Umbilical cord (tissue), 2 donors: Measurements from ENCODE around the gene RAC3. TPM values are rescaled to one million over a fixed set of nuclear protein-coding genes. Genes with fewer than 3 reads are reported as not detected.

Experiments used
- DNase-seq: peaks from one replicate; pipeline ENCODE4 v3.0.0-alpha.2; 2015; ENCODE audit warnings: low spot score
- total RNA-seq: library from RNA; depleted of rRNA; stranded (reverse); fragments of >200 nt; gene quantifications from one replicate; pipeline ENCODE4 v1.2.3, GENCODE V29; 2014; ENCODE audit warnings: low replicate concordance; ENCODE audit not compliant: insufficient read depth

The RAC3 gene
- total RNA-seq, 1 donor from 2014 or later, result 8.7 TPM

- no peak for DNase-seq
Measured at GRCh38 chr17:82055023-82055964, 23.8 kb downstream of the RAC3 start.

- DNase-seq, result no peak
Measured at GRCh38 chr17:82055965-82056728, 24.7 kb downstream of the RAC3 start.

- no peak for DNase-seq
Measured at GRCh38 chr17:82056729-82057621, 25.5 kb downstream of the RAC3 start.

- DNase-seq, result no peak
Measured at GRCh38 chr17:82058230-82058854, 26.9 kb downstream of the RAC3 start.

DNA sequence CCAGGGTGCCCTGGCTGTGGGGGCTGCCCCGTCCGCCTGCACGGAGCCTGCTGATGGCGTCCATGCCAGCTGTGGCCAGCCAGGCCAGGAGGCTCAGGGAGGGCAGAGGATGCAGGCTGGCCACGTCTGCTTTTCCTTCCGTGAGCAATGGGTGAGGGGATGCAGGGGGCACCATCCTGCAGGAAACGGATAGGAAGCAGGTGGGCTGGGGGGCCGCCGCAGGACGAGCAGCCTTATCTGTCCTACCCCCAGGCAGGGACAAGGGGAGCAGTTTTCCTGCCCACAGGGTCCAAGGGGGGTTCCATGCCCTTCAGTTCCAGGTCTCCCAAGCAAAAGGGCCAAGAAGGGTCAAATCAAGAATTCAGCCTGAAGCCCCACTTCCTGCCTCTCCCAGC, 27.4 kb downstream of the RAC3 start:
- no peak for DNase-seq

GRCh38 chr17:82059272-82060000, 28.0 kb downstream of the RAC3 start:
- no peak for DNase-seq

DNA sequence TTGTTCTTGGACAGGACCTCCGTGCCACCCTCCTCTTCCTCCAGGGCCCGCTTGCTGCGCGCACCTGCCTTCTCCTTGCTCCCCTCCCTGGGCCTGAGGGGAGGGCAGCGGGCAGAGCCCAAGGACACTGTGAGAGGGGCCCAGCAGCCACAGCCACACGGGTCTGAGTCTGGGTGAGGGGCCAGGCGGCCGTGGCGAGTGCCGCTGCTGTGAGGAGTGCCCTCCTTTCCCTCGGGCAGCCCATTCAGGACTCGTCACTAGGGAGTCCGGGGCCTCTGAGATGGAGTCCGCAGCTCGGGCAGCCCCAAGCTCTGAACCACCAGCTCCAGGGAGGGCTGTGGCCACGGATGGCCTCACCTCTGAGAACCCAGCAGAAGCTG, 28.5 kb downstream of the RAC3 start:
- DNase-seq, result no peak

DNA sequence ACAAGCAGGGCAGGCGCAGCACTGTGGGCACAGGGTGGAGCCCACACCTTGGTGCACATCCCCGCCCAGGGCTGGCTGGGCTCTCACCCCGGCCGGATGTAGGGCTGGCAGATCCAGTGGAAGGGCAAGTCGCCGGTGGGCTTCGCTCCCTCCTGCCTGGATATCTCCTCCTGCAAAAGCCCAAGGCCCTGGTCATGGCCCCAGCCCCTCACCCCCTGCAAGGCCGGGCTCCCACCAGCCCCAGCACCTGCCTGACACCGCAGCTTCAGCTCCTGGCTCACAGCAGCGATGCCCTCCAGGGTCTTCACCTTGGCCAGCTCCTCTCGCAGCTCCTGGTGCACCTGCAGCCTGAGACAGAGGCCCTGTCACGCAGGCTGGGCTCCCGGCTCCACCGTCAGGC, 29.1 kb downstream of the RAC3 start:
- DNase-seq, result no peak

DNA sequence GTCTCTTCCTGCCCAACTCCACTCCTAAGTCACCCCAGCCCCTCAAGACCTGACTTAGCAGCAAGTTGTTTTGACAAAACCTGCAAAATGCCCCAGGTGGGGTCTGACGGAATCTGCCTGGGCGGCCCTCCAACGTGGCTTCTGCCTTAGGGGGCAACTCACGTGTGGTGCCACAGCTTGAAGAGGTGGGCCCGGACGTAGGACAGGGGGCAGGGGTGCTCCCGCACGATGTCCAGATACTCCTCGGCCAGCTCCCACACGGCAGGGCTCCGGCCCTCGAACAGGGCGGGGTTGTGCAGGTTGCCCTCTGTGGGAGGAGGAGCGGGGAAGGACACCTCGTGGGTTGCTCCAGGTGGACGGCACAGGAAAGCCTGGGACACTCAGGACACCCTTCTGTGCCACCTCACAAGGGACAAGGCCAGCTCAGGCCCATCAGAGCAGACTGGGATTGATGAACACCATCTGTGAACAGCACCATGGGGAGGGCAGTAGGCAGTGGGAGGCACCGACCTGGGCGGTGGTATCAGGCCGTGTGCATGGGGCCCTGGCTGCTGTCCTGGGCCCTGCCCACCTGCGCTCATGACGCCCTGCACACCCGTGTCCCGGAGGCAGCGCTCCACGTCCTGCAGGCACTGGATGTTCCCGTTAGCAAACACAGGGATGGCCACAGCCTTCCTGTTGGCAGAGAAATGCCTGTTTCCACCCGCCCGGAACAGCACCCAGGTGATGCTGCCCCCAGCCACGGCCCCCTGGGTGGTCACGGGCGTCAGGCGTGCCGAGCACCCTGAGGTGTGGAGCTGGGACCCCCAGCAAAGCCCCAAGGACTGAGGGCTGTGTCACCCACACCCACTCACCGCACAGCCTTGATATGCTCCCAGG, 29.8 kb downstream of the RAC3 start:
- no peak for DNase-seq

DNA sequence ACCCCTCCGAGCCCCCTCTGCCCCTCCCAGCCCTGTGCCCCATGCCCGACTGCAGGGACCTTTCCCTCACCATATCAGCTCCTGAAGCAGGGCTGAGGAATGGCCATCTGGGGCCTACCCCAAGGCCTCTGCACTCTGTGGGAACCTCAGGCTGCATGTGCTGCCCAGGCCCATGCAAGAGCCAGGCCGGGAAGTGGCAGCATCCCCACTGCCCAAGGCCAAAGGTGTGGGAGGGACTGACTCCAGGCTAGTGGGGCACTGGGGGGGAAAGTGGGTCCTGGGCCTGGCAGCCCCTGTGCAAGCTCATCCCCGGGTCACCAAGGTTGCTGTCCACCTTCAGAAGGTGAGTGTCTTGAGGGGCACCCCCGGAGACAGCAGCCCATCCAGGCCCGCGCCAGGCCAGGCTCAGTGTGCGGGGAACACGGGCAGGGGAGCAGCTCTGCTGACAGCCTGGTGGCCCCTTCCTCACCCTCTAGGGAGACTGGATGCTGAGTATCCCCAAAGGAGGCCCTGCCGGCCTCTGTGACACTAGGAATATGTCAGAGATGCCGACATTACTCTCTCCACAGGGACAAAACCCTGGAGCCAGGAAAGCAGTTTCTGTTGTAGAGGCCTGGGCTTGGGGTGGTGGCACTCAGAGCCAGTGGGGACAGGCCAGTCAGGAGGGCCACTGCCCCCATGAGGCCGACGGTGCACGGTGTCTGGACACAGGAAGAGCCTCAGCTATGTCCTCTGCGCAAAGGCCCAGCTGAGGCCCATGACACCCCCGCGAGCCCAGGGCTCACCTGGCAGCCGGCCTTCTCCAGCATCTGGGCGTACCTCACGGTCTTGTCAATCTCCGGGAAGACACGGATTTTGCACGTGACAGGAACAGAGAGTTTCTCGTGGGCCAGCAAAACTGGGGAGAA, 30.9 kb downstream of the RAC3 start:
- no peak for DNase-seq

- no peak for DNase-seq
Measured at GRCh38 chr17:82062984-82063368, 31.5 kb downstream of the RAC3 start.

DNA sequence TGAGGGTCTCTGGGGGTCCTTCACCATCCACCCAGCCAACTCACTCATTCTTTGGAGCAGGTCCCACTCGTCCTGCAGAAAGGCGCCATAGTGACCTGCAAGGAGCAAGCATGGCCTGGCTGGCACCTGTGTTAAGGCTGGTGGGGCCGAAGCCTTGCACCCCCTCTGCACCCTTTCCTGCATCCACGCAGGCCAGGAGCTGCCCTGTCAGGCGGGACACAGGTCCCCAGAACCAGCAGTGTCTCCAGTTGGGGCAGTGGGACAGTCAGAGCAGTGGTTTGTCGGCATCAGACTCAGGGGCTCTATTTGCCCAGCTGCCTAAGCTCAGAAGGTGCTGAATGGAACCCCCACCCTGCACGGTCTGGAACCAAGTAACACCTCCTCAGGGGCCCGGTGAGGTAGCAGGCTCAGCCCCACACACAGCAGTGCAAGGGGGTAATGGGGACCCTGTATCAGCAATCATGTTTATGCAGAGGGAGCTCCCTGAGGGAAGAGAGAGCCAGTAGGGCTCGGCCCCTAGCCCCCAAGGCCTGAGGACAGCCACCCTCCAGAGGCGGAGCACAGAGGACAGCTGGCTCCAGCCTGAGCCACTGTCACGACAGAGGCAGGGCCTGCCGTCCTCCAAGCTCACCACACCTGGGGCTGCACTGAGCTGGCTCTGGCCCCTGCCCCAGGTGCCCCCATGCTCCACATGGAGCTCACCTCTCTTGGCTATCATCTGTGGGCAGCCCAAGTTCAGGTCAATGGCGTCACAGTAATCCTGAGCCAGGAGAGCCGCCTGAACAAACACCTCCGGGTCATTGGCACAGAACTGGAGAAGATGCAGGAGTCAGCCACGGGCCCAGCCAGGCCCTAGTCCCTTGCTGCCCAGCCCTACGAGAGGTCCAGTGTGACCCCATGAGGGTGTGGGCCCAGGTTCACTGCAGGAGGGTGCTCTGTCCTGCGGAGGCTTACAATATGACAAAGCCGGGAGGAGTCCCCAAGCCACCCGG, 32.2 kb downstream of the RAC3 start:
- DNase-seq, result no peak

- no peak for DNase-seq
Measured at GRCh38 chr17:82064433-82065192, 33.1 kb downstream of the RAC3 start.

DNA sequence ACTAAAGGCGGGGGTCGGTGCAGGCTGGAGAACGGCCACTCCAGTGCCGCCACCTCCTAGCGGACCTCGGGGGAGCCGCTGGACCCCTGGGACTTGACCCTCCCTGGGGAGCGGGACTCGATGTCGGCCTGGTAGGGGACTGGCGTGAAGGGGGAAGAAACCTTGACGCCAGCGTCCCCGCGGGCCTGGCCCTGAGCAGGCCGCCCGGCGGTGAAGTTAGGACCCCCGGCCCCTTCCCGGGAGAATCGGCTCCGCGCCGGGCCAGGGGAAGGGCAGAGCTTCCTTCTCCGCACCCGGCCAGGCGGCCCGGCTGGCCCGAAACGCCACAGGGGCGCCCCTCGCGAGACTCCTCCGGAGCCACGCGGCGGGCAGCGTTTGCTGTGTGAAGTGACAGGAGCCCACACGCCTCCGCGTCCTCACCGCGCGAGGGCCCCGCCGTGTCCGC, 33.7 kb downstream of the RAC3 start:
- DNase-seq, result no peak

GRCh38 chr17:82065638-82066303, 34.3 kb downstream of the RAC3 start, which contains the start of gene DUS1L:
Gene DUS1L (minus strand): TSS chr17:82065804. CDS start chr17:82065059, 745 bp downstream.
- DNase-seq, result peak; percentile 25

- DNase-seq, result no peak
Measured at GRCh38 chr17:82070611-82071010, 39.1 kb downstream of the RAC3 start.
